ENCODE measurements around the gene C20orf141.

GRCh38 chr20:2796011-2796660, 18.7 kb upstream of the C20orf141 start:
- TF ChIP-seq CTCF (IDR thresholded peaks at IDR 0.05 in 2 of 3, conservative IDR thresholded peaks at IDR 0.05 in 1 of 3; ENCODE audit: control insufficient read depth in 2 of 3, extremely low read depth in 1 of 3, insufficient read depth in 1 of 3, low read depth in 3 of 3, low read length in 3 of 3) (no peak), REST (IDR thresholded peaks at IDR 0.05; ENCODE audit: low read depth, low read length) (no peak), KDM1A (IDR thresholded peaks at IDR 0.05; ENCODE audit: borderline replicate concordance) (no peak), BCL3 (IDR thresholded peaks at IDR 0.05; ENCODE audit: borderline replicate concordance, insufficient read depth, low read depth, low read length, poor library complexity, severe bottlenecking) (no peak), NFYB (IDR thresholded peaks at IDR 0.05; ENCODE audit: insufficient read depth, low read depth, low read length) (no peak), EZH2 (IDR thresholded peaks at IDR 0.05; ENCODE audit: borderline replicate concordance, control insufficient read depth, low read depth, low read length) (no peak), GABPA (IDR thresholded peaks at IDR 0.05; ENCODE audit: low read depth) (no peak)
